IPS-NIHi11 (cell line): ENCODE results near the gene GRM5.
"Not testable (repeated sequence)": the region's sequence is repeated elsewhere in the genome, so short reads cannot be mapped to it uniquely, and the experiment has no call there.

ENCODE experiments used
- DNase-seq: peaks from one replicate; pipeline ENCODE4 v3.0.0; 2012; ENCODE audit warnings: mixed read lengths, low spot score

The GRM5 gene

GRCh38 chr11:88495836-88496235 is 569.9 kb downstream of the GRM5 start:
- DNase-seq, result no peak

DNA sequence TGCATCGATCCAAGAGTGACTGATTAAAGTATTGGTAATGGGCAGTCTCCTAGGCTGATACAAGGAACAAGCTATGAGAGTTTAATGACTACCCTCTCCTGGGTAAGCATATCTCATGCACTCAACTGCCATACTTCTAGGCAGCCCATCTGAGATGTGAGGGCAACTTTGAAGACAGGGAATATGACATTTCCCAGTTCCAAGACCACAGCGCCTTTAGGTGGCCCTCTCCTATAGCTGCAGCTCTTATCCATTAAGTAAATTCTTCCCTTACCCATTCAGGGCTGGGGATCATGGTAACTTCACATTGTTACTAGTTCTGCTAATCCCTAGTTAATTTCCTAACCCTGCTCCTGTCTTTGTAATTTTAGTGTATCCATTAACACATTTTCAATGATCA is 570.9 kb downstream of the GRM5 start:
- peak; percentile 12 for DNase-seq

GRCh38 chr11:88491674-88492073 is 574.1 kb downstream of the GRM5 start:
- no peak for DNase-seq

DNA sequence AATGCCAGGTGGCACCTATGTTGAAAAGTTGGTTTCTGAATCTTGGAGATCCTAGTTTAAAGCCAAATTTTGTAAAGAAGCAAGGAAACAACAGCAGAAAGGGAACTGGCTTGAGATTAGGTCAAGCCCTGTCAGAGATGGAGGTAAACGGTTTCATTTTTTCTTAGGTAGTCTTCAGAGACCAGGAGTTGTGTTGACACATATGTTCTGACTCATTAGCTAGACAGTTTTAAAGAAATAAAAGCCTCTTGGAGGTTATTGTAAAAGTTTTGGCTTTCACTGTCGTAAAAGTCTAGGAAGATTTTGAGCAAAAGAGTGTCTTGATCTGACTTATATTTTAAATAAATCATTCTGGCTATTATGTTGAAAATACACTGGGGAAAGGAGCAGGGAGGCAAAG is 576.8 kb downstream of the GRM5 start:
- DNase-seq, result no peak

GRCh38 chr11:88487646-88488045 is 578.1 kb downstream of the GRM5 start:
- DNase-seq, result no peak

GRCh38 chr11:88484873-88485621 is 580.7 kb downstream of the GRM5 start:
- peak; percentile 65 for DNase-seq

GRCh38 chr11:88482871-88483301 is 582.9 kb downstream of the GRM5 start:
- DNase-seq, result no peak

DNA sequence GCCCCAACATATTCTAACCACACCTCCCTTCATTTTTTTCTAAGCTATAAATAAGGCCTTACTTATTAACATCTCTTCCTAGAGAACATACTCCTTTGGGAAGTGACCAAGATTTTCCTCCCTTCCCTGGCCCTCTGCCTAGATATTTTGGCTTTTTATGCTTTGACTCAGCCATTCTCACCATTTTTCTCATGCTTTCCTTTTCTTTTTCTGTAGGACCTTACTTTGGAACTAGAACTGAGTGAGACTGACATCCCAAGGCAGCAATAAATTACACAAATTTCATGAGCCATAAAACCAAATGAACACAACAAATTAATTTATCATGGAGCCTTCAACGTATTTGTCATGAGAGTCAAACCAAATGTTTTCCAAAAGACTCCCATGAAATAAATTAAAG is 585.6 kb downstream of the GRM5 start:
- DNase-seq, result no peak

- no peak for DNase-seq
Observed at GRCh38 chr11:88478136-88478815, 587.5 kb downstream of the GRM5 start.

GRCh38 chr11:88475991-88476418 is 589.8 kb downstream of the GRM5 start:
- no peak for DNase-seq

- no peak for DNase-seq
Observed at GRCh38 chr11:88474655-88475054, 591.1 kb downstream of the GRM5 start.

DNA sequence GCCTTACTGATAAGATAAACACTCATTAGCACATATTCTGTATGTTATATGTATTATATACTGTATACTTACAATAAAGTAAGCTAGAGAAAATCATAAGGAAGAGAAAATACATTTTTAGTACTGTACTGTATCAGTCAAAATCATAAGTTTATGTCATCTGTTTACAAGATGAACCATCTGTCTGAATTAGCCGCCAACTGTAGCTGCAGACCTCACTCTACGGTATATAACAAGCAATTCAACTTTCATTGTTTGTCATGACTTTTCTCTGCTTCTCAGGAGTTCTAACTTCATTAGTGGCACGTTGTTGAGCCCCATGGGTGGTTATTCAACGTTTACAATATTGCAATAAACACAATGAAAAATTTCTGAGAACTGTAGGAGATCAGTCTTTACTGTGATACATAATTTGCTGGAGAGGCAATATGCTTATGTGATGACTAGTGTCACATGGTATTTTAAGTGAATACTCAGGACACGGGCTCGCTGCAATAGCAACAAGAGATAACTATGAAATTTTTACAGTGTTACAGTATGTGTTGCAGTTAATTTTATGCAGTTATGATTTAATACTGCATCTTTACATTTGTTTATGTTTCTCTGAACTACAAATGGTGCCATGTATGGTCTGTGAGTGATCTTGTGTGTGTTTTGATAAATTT is 596.1 kb downstream of the GRM5 start:
- no peak for DNase-seq

- DNase-seq, result no peak
Observed at GRCh38 chr11:88464528-88464927, 601.3 kb downstream of the GRM5 start.

DNA sequence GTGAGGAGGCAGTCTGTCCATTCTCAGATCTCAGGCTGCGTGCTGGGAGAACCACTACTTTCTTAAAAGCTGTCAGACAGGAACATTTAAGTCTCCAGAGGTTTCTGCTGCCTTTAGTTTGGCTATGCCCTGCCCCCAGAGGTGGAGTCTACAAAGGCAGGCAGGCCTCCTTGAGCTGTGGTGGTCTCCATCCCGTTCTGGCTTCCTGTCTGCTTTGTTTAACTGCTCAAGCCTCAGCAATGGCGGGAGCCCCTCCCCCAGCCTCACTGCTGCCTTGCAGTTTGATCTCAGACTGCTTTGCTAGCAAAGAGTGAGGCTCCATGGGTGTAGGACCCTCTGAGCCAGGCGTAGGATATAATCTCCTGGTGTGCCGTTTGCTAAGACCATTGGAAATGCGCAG is 602.5 kb downstream of the GRM5 start:
- DNase-seq, result not testable (repeated sequence)

DNA sequence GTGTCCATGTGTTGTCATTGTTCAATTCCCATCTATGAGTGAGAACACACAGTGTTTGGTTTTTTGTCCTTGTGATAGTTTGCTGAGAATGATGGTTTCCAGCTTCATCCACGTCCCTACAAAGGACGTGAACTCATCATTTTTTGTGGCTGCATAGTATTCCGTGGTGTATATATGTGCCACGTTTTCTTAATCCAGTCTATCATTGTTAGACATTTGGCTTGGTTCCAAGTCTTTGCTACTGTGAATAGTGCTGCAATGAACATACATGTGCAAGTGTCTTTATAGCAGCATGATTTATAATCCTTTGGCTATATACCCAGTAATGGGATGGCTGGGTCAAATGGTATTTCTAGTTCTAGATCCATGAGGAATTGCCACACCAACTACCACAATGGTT is 607.7 kb downstream of the GRM5 start:
- DNase-seq, result not testable (repeated sequence)

DNA sequence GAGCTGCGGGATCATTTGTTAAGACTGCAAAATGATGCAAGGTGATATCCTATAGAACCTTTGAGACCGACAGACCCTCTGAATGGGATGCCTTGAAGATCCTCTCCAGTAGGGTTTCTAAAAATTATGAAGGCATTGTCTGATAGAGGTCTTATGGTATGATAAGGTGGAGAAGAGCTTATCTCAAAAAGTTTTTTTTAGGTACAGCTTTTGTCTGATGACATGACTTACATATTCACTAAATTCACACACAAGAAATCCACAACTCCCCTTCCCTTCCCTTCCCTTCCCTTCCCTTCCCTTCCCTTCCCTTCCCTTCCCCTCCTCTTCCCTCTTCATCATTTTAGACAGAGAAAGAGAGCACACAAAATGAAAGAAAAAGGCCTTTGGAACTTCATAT is 609.8 kb downstream of the GRM5 start:
- no peak for DNase-seq

GRCh38 chr11:88454881-88455280 is 610.9 kb downstream of the GRM5 start:
- no peak for DNase-seq
